Measurements from ENCODE around the gene RPS6KA5. TPM values are rescaled to one million over a fixed set of nuclear protein-coding genes. Genes with fewer than 3 reads are reported as not detected.

Gene RPS6KA5
- total RNA-seq, 1 experiment from 2014 or later = 3.8 TPM

GRCh38 chr14:90837355-90837754, 223.1 kb downstream of the RPS6KA5 start:
- Histone ChIP-seq H3K27me3 (ENCODE audit: insufficient read depth, low read length) (no peaks in the 10 kb centered on the region), H3K4me2 (ENCODE audit: insufficient read depth, insufficient read length, low read length) (no peak overlapping the region), H3K23me2 (ENCODE audit: insufficient read length, low read depth, low read length, poor library complexity, severe bottlenecking) (no peaks in the 10 kb centered on the region), H3K9me3 (ENCODE audit: control insufficient read depth, low read depth, low read length) (no peaks in the 10 kb centered on the region), H2BK20ac (ENCODE audit: low read depth, low read length, poor library complexity, severe bottlenecking) (no peak overlapping the region), H4K5ac (ENCODE audit: insufficient read length, low read depth, low read length) (no peak overlapping the region), H3K79me1 (ENCODE audit: insufficient read depth, low read depth, low read length, poor library complexity, severe bottlenecking) (no peaks in the 10 kb centered on the region), H4K8ac (replicated peaks; ENCODE audit: insufficient read length, low read depth, low read length) (no peak overlapping the region), H2BK12ac (ENCODE audit: insufficient read length, low read depth, low read length) (no peak overlapping the region), H3K9ac (ENCODE audit: extremely low read depth, insufficient read length, low read length) (no peak overlapping the region), H3K56ac (ENCODE audit: insufficient read length, low read depth, low read length) (no peak overlapping the region), H4K91ac (ENCODE audit: insufficient read length, low read depth, low read length) (no peak overlapping the region), H3K14ac (ENCODE audit: insufficient read depth, low read length) (no peak overlapping the region), H3K23ac (ENCODE audit: insufficient read length, low read depth, low read length) (no peak overlapping the region), H3K18ac (ENCODE audit: insufficient read length, low read depth, low read length) (no peak overlapping the region), H2AK5ac (ENCODE audit: insufficient read length, low read length) (no peak overlapping the region), H3T11ph (ENCODE audit: low read length) (no peak overlapping the region), H3K4ac (ENCODE audit: low read depth, low read length) (no peak overlapping the region), H2BK15ac (ENCODE audit: low read depth, low read length) (no peak overlapping the region), H3K27ac (ENCODE audit: insufficient read length, low read depth, low read length) (no peak overlapping the region), H4K20me1 (ENCODE audit: control insufficient read depth, insufficient read depth, insufficient read length) (no peaks in the 10 kb centered on the region), H3K79me2 (ENCODE audit: insufficient read depth, low read length) (no peaks in the 10 kb centered on the region), H3K4me1 (ENCODE audit: insufficient read depth, low read length) (no peaks in the 10 kb centered on the region), H2BK120ac (ENCODE audit: low read depth, low read length, poor library complexity, severe bottlenecking) (no peak overlapping the region), H2BK5ac (ENCODE audit: insufficient read length, low read length) (no peak overlapping the region), H2AFZ (ENCODE audit: low read length) (no peak overlapping the region)
- no peak for TF ChIP-seq CTCF (conservative IDR thresholded peaks at IDR 0.05)
- Mint-ChIP-seq H3K4me1 (no peaks in the 10 kb centered on the region), H3K27me3 (ENCODE audit: low read depth) (peaks cover 9% of the 10 kb centered on the region), H3K9me3 (peaks cover 0 to 5% of the 10 kb centered on the region in 2 experiments; a peak in 1 of 5 replicates), H3K27ac (no peak overlapping the region), H3K36me3 (ENCODE audit: insufficient read depth in 1 of 3, low read depth in 3 of 3) (no peaks in the 10 kb centered on the region), H3K4me3 (no peak overlapping the region)
- no CpG with 5 or more reads among the region's 9 CpGs for WGBS (ENCODE audit: extremely low coverage, insufficient read length, low lambda C conversion rate)
- DNase-seq = no peak
